ENCODE measurements around the gene HYAL3. TPM values are rescaled to one million over a fixed set of nuclear protein-coding genes. Genes with fewer than 3 reads are reported as not detected.
"Not testable (repeated sequence)": the region's sequence is repeated elsewhere in the genome, so short reads cannot be mapped to it uniquely, and the experiment has no call there.

The HYAL3 gene
- total and polyA plus RNA-seq, 2 experiments from 2014 or later: 2.4 to 7.1 TPM

DNA sequence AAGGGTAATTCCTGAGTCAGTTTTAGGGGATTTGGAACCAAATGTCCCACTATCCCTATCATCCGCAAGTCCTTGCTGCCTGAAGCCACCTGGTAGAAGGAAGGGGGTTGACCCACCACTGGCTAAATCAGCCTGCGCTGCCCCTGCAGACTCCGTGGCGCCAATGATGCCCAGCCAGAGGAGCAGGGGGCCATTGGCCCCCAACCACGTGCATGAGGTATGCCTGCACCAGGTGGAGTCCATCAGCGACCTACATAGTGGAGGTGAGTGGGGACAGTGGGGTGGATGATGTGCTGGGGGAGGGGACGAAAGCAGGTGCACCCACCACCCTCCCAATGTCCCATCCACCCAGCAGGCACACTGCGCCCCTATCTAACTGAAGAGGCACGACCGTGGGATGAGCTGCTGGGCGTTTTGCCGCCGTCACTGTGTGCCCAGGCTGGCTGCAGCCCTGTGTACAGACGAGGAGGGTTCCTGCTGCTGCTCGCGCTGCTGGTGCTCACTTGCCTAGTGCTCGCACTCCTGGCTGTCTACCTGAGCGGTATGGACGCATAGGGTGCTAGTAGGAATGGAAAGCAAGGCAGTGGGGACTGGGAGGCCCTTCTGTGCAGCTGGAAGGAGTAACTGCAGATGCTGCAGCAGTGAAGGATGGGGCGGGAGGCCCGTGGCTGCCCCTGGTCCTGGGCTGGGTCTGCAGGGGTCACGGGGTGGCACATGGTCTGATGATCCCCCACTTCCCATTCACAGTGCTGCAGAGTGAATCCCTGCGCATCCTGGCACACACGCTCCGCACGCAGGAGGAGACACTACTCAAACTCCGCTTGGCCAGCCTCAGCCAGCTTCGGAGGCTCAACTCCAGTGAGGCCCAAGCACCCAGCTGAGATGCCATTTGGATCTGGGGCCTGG lies 12.6 kb downstream of the HYAL3 start:
- H3K27ac ChIP-seq (ENCODE audit: low read depth): no peak overlapping the region
- H2AFZ ChIP-seq: no peak overlapping the region
- H3K27me3 ChIP-seq (ENCODE audit: insufficient read depth): no peaks in the 10 kb centered on the region

DNA sequence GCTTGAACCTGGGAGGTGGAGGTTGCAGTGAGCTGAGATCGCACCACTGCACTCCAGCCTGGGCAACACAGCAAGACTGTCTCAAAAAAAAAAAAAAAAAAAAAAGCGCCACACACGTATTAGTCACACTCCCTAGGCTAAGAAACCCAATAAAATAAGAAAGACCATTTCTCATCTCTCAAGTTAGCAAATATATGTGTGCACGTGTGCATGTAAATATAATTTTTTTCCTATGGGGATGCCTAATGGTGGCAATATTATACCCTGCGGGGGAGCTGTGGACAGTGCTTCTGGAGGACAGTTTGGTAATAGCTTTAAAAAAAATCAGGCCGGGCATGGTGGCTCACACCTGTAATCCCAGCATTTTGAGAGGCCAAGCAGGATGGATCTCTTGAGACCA lies 15.1 kb downstream of the HYAL3 start:
- H3K9me2 ChIP-seq (ENCODE audit: insufficient read depth); H4K20me1 ChIP-seq (replicated peaks; ENCODE audit: insufficient read depth); H3K4me2 ChIP-seq; H3K4me3 Mint-ChIP-seq; H3K4me1 ChIP-seq (ENCODE audit: insufficient read depth); H3K4me3 ChIP-seq; H3K27me3 ChIP-seq (ENCODE audit: insufficient read depth); H3K27ac Mint-ChIP-seq; H3K79me2 ChIP-seq (replicated peaks; ENCODE audit: insufficient read depth); ATAC-seq; H3F3A ChIP-seq (replicated peaks; ENCODE audit: low read depth); H3K9me3 Mint-ChIP-seq; H3K4me1 Mint-ChIP-seq; H3K27me3 Mint-ChIP-seq (ENCODE audit: insufficient read depth, low read depth, poor library complexity); DNase-seq (ENCODE audit: low spot score); H2AFZ ChIP-seq; H3K27ac ChIP-seq (ENCODE audit: low read depth): not testable (repeated sequence)
- H3K36me3 Mint-ChIP-seq (ENCODE audit: low read depth): peaks cover 25% of the 10 kb centered on the region
- H3K36me3 ChIP-seq (ENCODE audit: insufficient read depth): peaks cover 11% of the 10 kb centered on the region

More for the DNA sequence above, 12.6 kb downstream of the HYAL3 start:
- no peak for DNase-seq (ENCODE audit: low spot score)
- no peak overlapping the region for H3K4me3 ChIP-seq
- no peak overlapping the region for H3K4me3 Mint-ChIP-seq
- ATAC-seq: no peak
- H3F3A ChIP-seq (replicated peaks; ENCODE audit: low read depth): 0 out of 2 replicates have a peak, but pooled peaks cover 4% of the 10 kb centered on the region
- no peak overlapping the region for H3K27ac Mint-ChIP-seq
- H3K9me2 ChIP-seq (ENCODE audit: insufficient read depth): no peaks in the 10 kb centered on the region
- H3K4me1 Mint-ChIP-seq: peaks cover 5% of the 10 kb centered on the region
- H3K27me3 Mint-ChIP-seq (ENCODE audit: insufficient read depth, low read depth, poor library complexity): peaks cover 5% of the 10 kb centered on the region
- H3K36me3 Mint-ChIP-seq (ENCODE audit: low read depth): peaks cover 47% of the 10 kb centered on the region
- H4K20me1 ChIP-seq (replicated peaks; ENCODE audit: insufficient read depth): no peaks in the 10 kb centered on the region; the same call in 1 of the 2 replicates
- H3K4me2 ChIP-seq: no peak overlapping the region
- peak; percentile 29; the same call in 1 of the 2 replicates for TF ChIP-seq POLR2AphosphoS5 (IDR thresholded peaks at IDR 0.05; ENCODE audit: low read depth)
- no peak for TF ChIP-seq ZNF331 (CRISPR knock-in tag; IDR thresholded peaks at IDR 0.05; ENCODE audit: low read depth)
- H3K79me2 ChIP-seq (replicated peaks; ENCODE audit: insufficient read depth): peaks cover 13% of the 10 kb centered on the region
- no peaks in the 10 kb centered on the region for H3K9me3 Mint-ChIP-seq
- H3K36me3 ChIP-seq (ENCODE audit: insufficient read depth): peaks cover 11% of the 10 kb centered on the region
- H3K4me1 ChIP-seq (ENCODE audit: insufficient read depth): peaks cover 5% of the 10 kb centered on the region; the same call in 1 of the 2 replicates

DNA sequence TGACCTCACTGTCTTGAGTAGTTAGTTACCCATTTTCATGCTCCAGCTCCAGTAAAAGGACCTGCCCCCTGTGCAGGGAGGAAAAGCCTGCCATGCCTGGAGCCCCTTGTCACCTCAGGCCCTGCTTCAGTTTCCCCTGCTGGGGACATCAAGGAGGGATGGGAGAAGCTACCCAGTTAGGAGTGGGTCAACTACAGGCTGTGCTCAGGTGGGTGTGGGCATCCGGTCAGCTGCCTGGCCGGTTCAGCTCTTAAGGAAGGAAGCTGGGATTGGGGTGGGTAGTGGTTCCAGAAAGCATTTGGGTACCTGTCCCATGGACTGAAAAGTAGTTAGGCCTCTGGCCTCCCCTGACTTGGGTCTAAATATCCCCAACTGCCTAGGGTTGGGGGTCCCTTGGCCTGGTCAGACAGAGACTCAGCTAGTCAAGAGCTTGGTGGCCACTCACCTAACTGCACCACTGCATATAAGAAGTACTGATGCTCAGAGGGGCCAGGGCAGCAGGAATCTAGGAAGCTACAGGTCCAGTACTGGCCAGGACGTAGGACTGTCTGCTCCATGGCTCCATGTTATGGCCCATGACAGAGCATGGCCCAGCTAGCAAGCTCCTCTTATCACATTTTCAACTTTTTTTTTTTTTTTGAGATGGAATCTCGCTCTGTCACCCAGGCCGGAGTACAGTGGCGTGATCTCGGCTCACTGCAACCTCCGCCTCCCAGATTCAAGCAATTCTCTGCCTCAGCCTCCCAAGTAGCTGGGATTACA lies 19.8 kb downstream of the HYAL3 start:
- H3K27ac Mint-ChIP-seq: no peak overlapping the region
- H3K9me3 Mint-ChIP-seq: no peaks in the 10 kb centered on the region
- no peak for ATAC-seq
- Histone ChIP-seq H3K9me2 (ENCODE audit: insufficient read depth) (no peaks in the 10 kb centered on the region), H3K4me2 (no peak overlapping the region), H2AFZ (no peak overlapping the region), H3F3A (replicated peaks; ENCODE audit: low read depth) (peaks cover 10% of the 10 kb centered on the region; the same call in 1 of the 2 replicates), H3K4me1 (ENCODE audit: insufficient read depth) (no peaks in the 10 kb centered on the region), H3K79me2 (replicated peaks; ENCODE audit: insufficient read depth) (no peaks in the 10 kb centered on the region), H4K20me1 (replicated peaks; ENCODE audit: insufficient read depth) (no peaks in the 10 kb centered on the region; the same call in 1 of the 2 replicates), H3K36me3 (ENCODE audit: insufficient read depth) (no peaks in the 10 kb centered on the region), H3K4me3 (no peak overlapping the region), H3K27me3 (ENCODE audit: insufficient read depth) (peaks cover 41% of the 10 kb centered on the region), H3K27ac (ENCODE audit: low read depth) (no peak overlapping the region)
- H3K36me3 Mint-ChIP-seq (ENCODE audit: low read depth): no peaks in the 10 kb centered on the region
- H3K4me3 Mint-ChIP-seq: no peak overlapping the region
- H3K27me3 Mint-ChIP-seq (ENCODE audit: insufficient read depth, low read depth, poor library complexity): peaks cover 32% of the 10 kb centered on the region
- peaks cover 13% of the 10 kb centered on the region for H3K4me1 Mint-ChIP-seq
- DNase-seq (ENCODE audit: low spot score): no peak
- TF ChIP-seq ZNF331 (CRISPR knock-in tag; IDR thresholded peaks at IDR 0.05; ENCODE audit: low read depth): no peak
- TF ChIP-seq, protein P1, sequence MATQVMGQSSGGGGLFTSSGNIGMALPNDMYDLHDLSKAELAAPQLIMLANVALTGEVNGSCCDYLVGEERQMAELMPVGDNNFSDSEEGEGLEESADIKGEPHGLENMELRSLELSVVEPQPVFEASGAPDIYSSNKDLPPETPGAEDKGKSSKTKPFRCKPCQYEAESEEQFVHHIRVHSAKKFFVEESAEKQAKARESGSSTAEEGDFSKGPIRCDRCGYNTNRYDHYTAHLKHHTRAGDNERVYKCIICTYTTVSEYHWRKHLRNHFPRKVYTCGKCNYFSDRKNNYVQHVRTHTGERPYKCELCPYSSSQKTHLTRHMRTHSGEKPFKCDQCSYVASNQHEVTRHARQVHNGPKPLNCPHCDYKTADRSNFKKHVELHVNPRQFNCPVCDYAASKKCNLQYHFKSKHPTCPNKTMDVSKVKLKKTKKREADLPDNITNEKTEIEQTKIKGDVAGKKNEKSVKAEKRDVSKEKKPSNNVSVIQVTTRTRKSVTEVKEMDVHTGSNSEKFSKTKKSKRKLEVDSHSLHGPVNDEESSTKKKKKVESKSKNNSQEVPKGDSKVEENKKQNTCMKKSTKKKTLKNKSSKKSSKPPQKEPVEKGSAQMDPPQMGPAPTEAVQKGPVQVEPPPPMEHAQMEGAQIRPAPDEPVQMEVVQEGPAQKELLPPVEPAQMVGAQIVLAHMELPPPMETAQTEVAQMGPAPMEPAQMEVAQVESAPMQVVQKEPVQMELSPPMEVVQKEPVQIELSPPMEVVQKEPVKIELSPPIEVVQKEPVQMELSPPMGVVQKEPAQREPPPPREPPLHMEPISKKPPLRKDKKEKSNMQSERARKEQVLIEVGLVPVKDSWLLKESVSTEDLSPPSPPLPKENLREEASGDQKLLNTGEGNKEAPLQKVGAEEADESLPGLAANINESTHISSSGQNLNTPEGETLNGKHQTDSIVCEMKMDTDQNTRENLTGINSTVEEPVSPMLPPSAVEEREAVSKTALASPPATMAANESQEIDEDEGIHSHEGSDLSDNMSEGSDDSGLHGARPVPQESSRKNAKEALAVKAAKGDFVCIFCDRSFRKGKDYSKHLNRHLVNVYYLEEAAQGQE (IDR thresholded peaks at IDR 0.05; ENCODE audit: unreplicated experiment): no peak
- no peak for TF ChIP-seq NANOG (IDR thresholded peaks at IDR 0.05; ENCODE audit: borderline replicate concordance)
- no peak for TF ChIP-seq EZH2phosphoT487 (IDR thresholded peaks at IDR 0.05; ENCODE audit: unreplicated experiment)
- TF ChIP-seq CREB1 (CRISPR knock-in tag; IDR thresholded peaks at IDR 0.05; ENCODE audit: low read depth): no peak
- TF ChIP-seq, protein P2, sequence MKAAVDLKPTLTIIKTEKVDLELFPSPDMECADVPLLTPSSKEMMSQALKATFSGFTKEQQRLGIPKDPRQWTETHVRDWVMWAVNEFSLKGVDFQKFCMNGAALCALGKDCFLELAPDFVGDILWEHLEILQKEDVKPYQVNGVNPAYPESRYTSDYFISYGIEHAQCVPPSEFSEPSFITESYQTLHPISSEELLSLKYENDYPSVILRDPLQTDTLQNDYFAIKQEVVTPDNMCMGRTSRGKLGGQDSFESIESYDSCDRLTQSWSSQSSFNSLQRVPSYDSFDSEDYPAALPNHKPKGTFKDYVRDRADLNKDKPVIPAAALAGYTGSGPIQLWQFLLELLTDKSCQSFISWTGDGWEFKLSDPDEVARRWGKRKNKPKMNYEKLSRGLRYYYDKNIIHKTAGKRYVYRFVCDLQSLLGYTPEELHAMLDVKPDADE (IDR thresholded peaks at IDR 0.05): no peak
- no peak for TF ChIP-seq STAT1 (IDR thresholded peaks at IDR 0.05; ENCODE audit: unreplicated experiment)

All from GM23338 (cell line).